ENCODE data around the gene OTOG. TPM values are rescaled to one million over a fixed set of nuclear protein-coding genes. Genes with fewer than 3 reads are reported as not detected.

OTOG gene
- total RNA-seq, 1 donor from 2014 or later = 42.1 TPM

- peaks cover 5% of the 10 kb centered on the region for H3K27me3 Mint-ChIP-seq (ENCODE audit: insufficient read depth, low read depth)
- H3K4me3 ChIP-seq = no peak overlapping the region
- DNase-seq (ENCODE audit: low spot score) = no peak
- TF ChIP-seq EZH2phosphoT487 (IDR thresholded peaks at IDR 0.05) = no peak
- TF ChIP-seq CTCF (IDR thresholded peaks at IDR 0.05) = no peak
- no peak for TF ChIP-seq EZH2 (IDR thresholded peaks at IDR 0.05)
- H3K9me3 Mint-ChIP-seq = no peaks in the 10 kb centered on the region
- H3K79me2 ChIP-seq (ENCODE audit: low read depth) = no peaks in the 10 kb centered on the region
- H3K27ac ChIP-seq = no peak overlapping the region
- H3K4me3 Mint-ChIP-seq = no peak overlapping the region
- H2AFZ ChIP-seq (replicated peaks) = no peak overlapping the region
- H3K27me3 ChIP-seq = no peaks in the 10 kb centered on the region
- no peaks in the 10 kb centered on the region for H3K36me3 Mint-ChIP-seq
- no peaks in the 10 kb centered on the region for H3K9me3 ChIP-seq (ENCODE audit: low read depth)
- H3K36me3 ChIP-seq = no peaks in the 10 kb centered on the region
- H3K9ac ChIP-seq = no peak overlapping the region
- no peak overlapping the region for H3K4me2 ChIP-seq
- H4K20me1 ChIP-seq (ENCODE audit: low read depth) = no peaks in the 10 kb centered on the region
- peaks cover 17% of the 10 kb centered on the region for H3K4me1 Mint-ChIP-seq
- H3K4me1 ChIP-seq = peaks cover 10% of the 10 kb centered on the region
- H3K27ac Mint-ChIP-seq = no peak overlapping the region
- H3F3A ChIP-seq (ENCODE audit: low read depth) = peaks cover 9% of the 10 kb centered on the region
Observed at GRCh38 chr11:17525570-17525969, 21.5 kb upstream of the OTOG start.

GRCh38 chr11:17526326-17526725 is 20.7 kb upstream of the OTOG start:
- H3K27me3 Mint-ChIP-seq (ENCODE audit: insufficient read depth, low read depth) = peaks cover 5% of the 10 kb centered on the region
- H3K27me3 ChIP-seq = no peaks in the 10 kb centered on the region
- peaks cover 18% of the 10 kb centered on the region for H3K4me1 Mint-ChIP-seq
- H3K4me3 Mint-ChIP-seq = no peak overlapping the region
- DNase-seq (ENCODE audit: low spot score) = no peak
- no peaks in the 10 kb centered on the region for H4K20me1 ChIP-seq (ENCODE audit: low read depth)
- no peak overlapping the region for H3K9ac ChIP-seq
- peaks cover 9% of the 10 kb centered on the region for H3F3A ChIP-seq (ENCODE audit: low read depth)
- TF ChIP-seq EZH2 (IDR thresholded peaks at IDR 0.05) = no peak
- TF ChIP-seq CTCF (IDR thresholded peaks at IDR 0.05) = no peak
- no peak for TF ChIP-seq EZH2phosphoT487 (IDR thresholded peaks at IDR 0.05)
- H2AFZ ChIP-seq (replicated peaks) = no peak overlapping the region
- no peaks in the 10 kb centered on the region for H3K79me2 ChIP-seq (ENCODE audit: low read depth)
- H3K4me3 ChIP-seq = no peak overlapping the region
- peaks cover 10% of the 10 kb centered on the region for H3K4me1 ChIP-seq
- H3K27ac Mint-ChIP-seq = no peak overlapping the region
- H3K4me2 ChIP-seq = no peak overlapping the region
- no peaks in the 10 kb centered on the region for H3K9me3 ChIP-seq (ENCODE audit: low read depth)
- no peaks in the 10 kb centered on the region for H3K36me3 Mint-ChIP-seq
- no peaks in the 10 kb centered on the region for H3K36me3 ChIP-seq
- H3K27ac ChIP-seq = no peak overlapping the region
- H3K9me3 Mint-ChIP-seq = no peaks in the 10 kb centered on the region

DNA sequence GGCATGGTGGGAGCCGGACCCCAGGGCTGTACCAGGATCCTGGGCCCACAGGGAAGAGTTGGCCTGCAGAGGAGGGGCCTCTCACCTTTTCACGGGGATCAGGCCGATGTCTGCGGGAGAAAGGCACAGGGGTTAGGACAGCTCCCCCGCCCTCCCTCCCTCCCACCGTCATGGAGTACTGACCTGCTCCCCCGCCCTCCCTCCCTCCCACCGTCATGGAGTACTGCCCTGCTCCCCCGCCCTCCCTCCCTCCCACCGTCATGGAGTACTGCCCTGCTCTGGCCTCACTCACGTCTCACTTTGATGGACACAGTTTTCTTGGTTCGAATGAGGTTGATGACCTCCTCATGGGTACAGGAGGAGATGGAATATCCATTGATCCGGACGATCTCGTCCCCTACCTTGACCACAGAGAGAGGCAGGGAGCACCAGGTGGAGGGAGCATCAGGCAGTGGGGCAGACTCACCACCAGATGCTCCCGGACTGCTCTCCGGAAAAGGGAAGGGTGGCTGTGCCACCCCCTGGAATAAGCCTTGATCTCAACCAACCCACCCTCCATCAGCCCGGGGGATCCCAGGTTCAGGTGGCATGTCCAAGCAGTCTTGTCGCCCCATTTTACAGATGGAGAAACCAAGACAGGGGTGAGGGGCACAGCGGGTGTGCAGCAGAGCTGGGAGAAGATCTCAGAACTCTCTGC is 20.0 kb upstream of the OTOG start:
- Histone ChIP-seq H2AFZ (replicated peaks) (no peak overlapping the region), H3F3A (ENCODE audit: low read depth) (peaks cover 9% of the 10 kb centered on the region), H3K9me3 (ENCODE audit: low read depth) (no peaks in the 10 kb centered on the region), H3K27ac (no peak overlapping the region), H3K4me3 (no peak overlapping the region), H3K9ac (no peak overlapping the region), H3K4me1 (peaks cover 10% of the 10 kb centered on the region), H3K4me2 (no peak overlapping the region), H3K79me2 (ENCODE audit: low read depth) (no peaks in the 10 kb centered on the region), H4K20me1 (ENCODE audit: low read depth) (no peaks in the 10 kb centered on the region), H3K36me3 (no peaks in the 10 kb centered on the region), H3K27me3 (no peaks in the 10 kb centered on the region)
- H3K36me3 Mint-ChIP-seq = no peaks in the 10 kb centered on the region
- no peak overlapping the region for H3K4me3 Mint-ChIP-seq
- TF ChIP-seq EZH2 (IDR thresholded peaks at IDR 0.05) = no peak
- no peak for TF ChIP-seq CTCF (IDR thresholded peaks at IDR 0.05)
- TF ChIP-seq EZH2phosphoT487 (IDR thresholded peaks at IDR 0.05) = no peak
- H3K27me3 Mint-ChIP-seq (ENCODE audit: insufficient read depth, low read depth) = peaks cover 5% of the 10 kb centered on the region
- H3K9me3 Mint-ChIP-seq = no peaks in the 10 kb centered on the region
- no peak for DNase-seq (ENCODE audit: low spot score)
- H3K4me1 Mint-ChIP-seq = peaks cover 23% of the 10 kb centered on the region
- no peak overlapping the region for H3K27ac Mint-ChIP-seq

Data from neural progenitor cell (in vitro differentiated cells).